DND-41 (cell line): ENCODE results near the gene GTF3C4.

Experiments used
- ATAC-seq: fragments of 200-7000 bp; cut with Tn5 transposase; 3 replicates; pipeline ENCODE4 v1.9.1; 2021; ENCODE audit warnings: low read depth; ENCODE audit not compliant: insufficient read depth
- DNase-seq: peaks from one replicate; pipeline ENCODE4 v3.0.0-alpha.2; 2020
- H2AFZ ChIP-seq: 2 replicates; pipeline ENCODE4 v1.6.0; 2012; ENCODE audit warnings: low read depth, low read length
- H3K27ac ChIP-seq: 2 replicates; pipeline ENCODE4 v1.5.1; 2012; ENCODE audit warnings: low read length, inconsistent platforms
- H3K27me3 ChIP-seq: fragments of 200-600 bp; sonication (generic); 2 replicates; pipeline ENCODE4 v1.6.0; 2012; ENCODE audit warnings: low read length, mild to moderate bottlenecking, inconsistent platforms; ENCODE audit not compliant: insufficient read depth, poor library complexity
- H3K36me3 ChIP-seq: 2 replicates; pipeline ENCODE4 v1.5.1; 2012; ENCODE audit warnings: low read length, inconsistent platforms; ENCODE audit not compliant: insufficient read depth
- H3K4me1 ChIP-seq: 2 replicates; pipeline ENCODE4 v1.5.1; 2012; ENCODE audit warnings: mild to moderate bottlenecking, low read length; ENCODE audit not compliant: insufficient read depth
- H3K4me2 ChIP-seq: 2 replicates; pipeline ENCODE4 v1.6.0; 2012; ENCODE audit warnings: mild to moderate bottlenecking, moderate library complexity, low read length, inconsistent platforms; ENCODE audit not compliant: insufficient read depth
- H3K4me3 ChIP-seq, 2 experiments: fragments of 200-600 bp in 1 of 2; shearing (Covaris generic) in 1 of 2; 2 replicates each; pipeline ENCODE4 v1.5.1; 2012 to 2016; ENCODE audit warnings: inconsistent platforms in 2 of 2, low read length in 2 of 2, mild to moderate bottlenecking in 2 of 2, low read depth in 1 of 2, moderate library complexity in 1 of 2
- H3K79me2 ChIP-seq: 2 replicates; pipeline ENCODE4 v1.6.0; 2012; ENCODE audit warnings: low read length, inconsistent platforms; ENCODE audit not compliant: insufficient read depth
- H3K9ac ChIP-seq: 2 replicates; pipeline ENCODE4 v1.6.0; 2012; ENCODE audit warnings: low read depth, mild to moderate bottlenecking, inconsistent platforms, low read length, moderate library complexity
- H3K9me3 ChIP-seq: 2 replicates; pipeline ENCODE4 v1.5.1; 2012; ENCODE audit warnings: low read length, moderate library complexity, mild to moderate bottlenecking, inconsistent platforms; ENCODE audit not compliant: insufficient read depth, severe bottlenecking
- H4K20me1 ChIP-seq: 2 replicates; pipeline ENCODE4 v1.6.0; 2012; ENCODE audit warnings: low read length; ENCODE audit not compliant: insufficient read depth
- CTCF ChIP-seq: IDR thresholded peaks from 2 replicates; pipeline ENCODE4 v1.5.1; 2012; ENCODE audit warnings: borderline replicate concordance, low read length, moderate library complexity, mild to moderate bottlenecking; ENCODE audit not compliant: poor library complexity, severe bottlenecking; ENCODE audit errors: extremely low read depth
- EZH2 ChIP-seq: IDR thresholded peaks from 3 replicates; pipeline ENCODE4 v1.6.1; 2012; ENCODE audit warnings: borderline replicate concordance, low read depth, mild to moderate bottlenecking, moderate library complexity, low read length, inconsistent platforms; ENCODE audit not compliant: severe bottlenecking

Gene GTF3C4

GRCh38 chr9:132679946-132680625 lies 9.8 kb downstream of the GTF3C4 start:
- TF ChIP-seq CTCF (no peak), EZH2 (no peak)
- Histone ChIP-seq H3K27ac (no peak overlapping the region), H2AFZ (no peak overlapping the region), H3K4me3 (no peak overlapping the region), H3K36me3 (peaks cover 59% of the 10 kb centered on the region), H3K79me2 (peaks cover 69% of the 10 kb centered on the region), H3K4me2 (no peak overlapping the region), H3K4me1 (no peaks in the 10 kb centered on the region; the same call in 1 of the 2 replicates), H3K9me3 (no peaks in the 10 kb centered on the region), H4K20me1 (peaks cover 44% of the 10 kb centered on the region; the same call in 1 of the 2 replicates), H3K27me3 (no peaks in the 10 kb centered on the region), H3K9ac (no peak overlapping the region)
- DNase-seq (no peak), ATAC-seq (no peak)

DNA sequence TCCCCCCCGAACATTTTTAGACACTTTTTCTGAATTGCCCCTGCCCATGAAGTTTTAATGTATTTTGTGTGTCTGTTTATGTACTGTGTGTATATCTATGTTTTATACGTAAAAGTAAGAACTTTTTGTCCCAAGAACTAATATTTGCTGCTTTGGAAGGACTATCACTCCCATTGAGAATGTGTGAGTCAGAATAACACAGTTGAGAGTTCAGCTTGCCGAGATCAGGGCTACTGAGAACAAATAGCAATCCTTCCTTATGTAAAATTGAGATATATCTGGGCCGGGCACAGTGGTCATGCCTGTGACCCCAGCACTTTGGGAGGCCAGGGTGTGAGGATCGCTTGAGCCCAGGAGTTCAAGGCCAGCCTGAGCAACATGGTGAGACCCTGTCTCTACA lies 11.3 kb downstream of the GTF3C4 start:
- H3K27ac ChIP-seq, result no peak overlapping the region
- no peaks in the 10 kb centered on the region for H3K27me3 ChIP-seq
- TF ChIP-seq CTCF (no peak), EZH2 (no peak)
- H3K9ac ChIP-seq, result no peak overlapping the region
- no peak overlapping the region for H3K4me3 ChIP-seq
- no peak overlapping the region for H2AFZ ChIP-seq
- H4K20me1 ChIP-seq, result peaks cover 35% of the 10 kb centered on the region; the same call in 1 of the 2 replicates
- peaks cover 73% of the 10 kb centered on the region for H3K36me3 ChIP-seq
- H3K9me3 ChIP-seq, result no peaks in the 10 kb centered on the region
- peaks cover 55% of the 10 kb centered on the region for H3K79me2 ChIP-seq
- DNase-seq, result no peak
- no peaks in the 10 kb centered on the region for H3K4me1 ChIP-seq
- H3K4me2 ChIP-seq, result no peak overlapping the region
- ATAC-seq, result no peak

- ATAC-seq, result no peak
- Histone ChIP-seq H3K4me1 (no peaks in the 10 kb centered on the region), H3K4me3 (no peak overlapping the region), H3K9ac (no peak overlapping the region), H3K27ac (no peak overlapping the region), H3K79me2 (peaks cover 34% of the 10 kb centered on the region), H4K20me1 (peaks cover 15% of the 10 kb centered on the region; the same call in 1 of the 2 replicates), H3K4me2 (no peak overlapping the region), H3K27me3 (no peaks in the 10 kb centered on the region), H3K36me3 (peaks cover 82% of the 10 kb centered on the region), H3K9me3 (no peaks in the 10 kb centered on the region), H2AFZ (no peak overlapping the region)
- no peak for DNase-seq
- TF ChIP-seq CTCF (no peak), EZH2 (no peak)
Observed at GRCh38 chr9:132683873-132684272, 13.6 kb downstream of the GTF3C4 start.
